ENCODE measurements around the gene ABCC1.
"Not testable (repeated sequence)": the region's sequence is repeated elsewhere in the genome, so short reads cannot be mapped to it uniquely, and the experiment has no call there.

Gene ABCC1

GRCh38 chr16:16159662-16160061 is 210.2 kb downstream of the ABCC1 start:
- DNase-seq (ENCODE audit: low spot score): no peak

- DNase-seq (ENCODE audit: low spot score): no peak
These were observed 211.9 kb downstream of the ABCC1 start for GRCh38 chr16:16161319-16161718.

- DNase-seq (ENCODE audit: low spot score): not testable (repeated sequence)
These were observed 212.4 kb downstream of the ABCC1 start for GRCh38 chr16:16161840-16162239.

GRCh38 chr16:16162591-16162990 is 213.2 kb downstream of the ABCC1 start:
- no peak for DNase-seq (ENCODE audit: low spot score)

- DNase-seq (ENCODE audit: low spot score): no peak
These were observed 213.7 kb downstream of the ABCC1 start for GRCh38 chr16:16163109-16163508.

- no peak for DNase-seq (ENCODE audit: low spot score)
These were observed 214.2 kb downstream of the ABCC1 start for GRCh38 chr16:16163571-16163970.

- no peak for DNase-seq (ENCODE audit: low spot score)
These were observed 214.8 kb downstream of the ABCC1 start for GRCh38 chr16:16164243-16164642.

- DNase-seq (ENCODE audit: low spot score): no peak
These were observed 216.7 kb downstream of the ABCC1 start for GRCh38 chr16:16166085-16166484.

GRCh38 chr16:16166949-16167348 is 217.5 kb downstream of the ABCC1 start:
- no peak for DNase-seq (ENCODE audit: low spot score)

- no peak for DNase-seq (ENCODE audit: low spot score)
These were observed 218.5 kb downstream of the ABCC1 start for GRCh38 chr16:16167927-16168326.

GRCh38 chr16:16168431-16168830 is 219.0 kb downstream of the ABCC1 start:
- DNase-seq (ENCODE audit: low spot score): no peak

GRCh38 chr16:16169615-16170014 is 220.2 kb downstream of the ABCC1 start:
- no peak for DNase-seq (ENCODE audit: low spot score)

- no peak for DNase-seq (ENCODE audit: low spot score)
These were observed 222.0 kb downstream of the ABCC1 start for GRCh38 chr16:16171332-16171919.

GRCh38 chr16:16172991-16173390 is 223.6 kb downstream of the ABCC1 start:
- DNase-seq (ENCODE audit: low spot score): no peak

- DNase-seq (ENCODE audit: low spot score): no peak
These were observed 225.9 kb downstream of the ABCC1 start for GRCh38 chr16:16175296-16175695.

- no peak for DNase-seq (ENCODE audit: low spot score)
These were observed 226.9 kb downstream of the ABCC1 start for GRCh38 chr16:16176328-16176727.

- no peak for DNase-seq (ENCODE audit: low spot score)
These were observed 229.2 kb downstream of the ABCC1 start for GRCh38 chr16:16178455-16179162.

- DNase-seq (ENCODE audit: low spot score): not testable (repeated sequence)
These were observed 232.3 kb downstream of the ABCC1 start for GRCh38 chr16:16181748-16182147.

GRCh38 chr16:16182918-16183317 is 233.5 kb downstream of the ABCC1 start:
- DNase-seq (ENCODE audit: low spot score): no peak

- DNase-seq (ENCODE audit: low spot score): no peak
These were observed 234.1 kb downstream of the ABCC1 start for GRCh38 chr16:16183562-16183961.

- DNase-seq (ENCODE audit: low spot score): no peak
These were observed 235.2 kb downstream of the ABCC1 start for GRCh38 chr16:16184594-16184993.

- DNase-seq (ENCODE audit: low spot score): no peak
These were observed 235.7 kb downstream of the ABCC1 start for GRCh38 chr16:16185095-16185494.

GRCh38 chr16:16186820-16187219 is 237.4 kb downstream of the ABCC1 start:
- no peak for DNase-seq (ENCODE audit: low spot score)

- DNase-seq (ENCODE audit: low spot score): no peak
These were observed 239.4 kb downstream of the ABCC1 start for GRCh38 chr16:16188827-16189226.

Measured in germinal center (tissue), 1 donor.